D721Med (cell line): Measurements from ENCODE around the gene PGLYRP4.
"Not testable (repeated sequence)": the region's sequence is repeated elsewhere in the genome, so short reads cannot be mapped to it uniquely, and the experiment has no call there.

ENCODE experiments used
- DNase-seq: peaks from one replicate; pipeline ENCODE4 v3.0.0; 2011; ENCODE audit warnings: low spot score; ENCODE audit not compliant: insufficient read length
- FAIRE-seq: peaks from 2 replicates; lab custom pipeline; 2011; peaks lifted over from hg19 to GRCh38; lab: Jason Lieb, UNC
- CTCF ChIP-seq: IDR thresholded peaks from 2 replicates; pipeline ENCODE4 v1.5.1; 2012; ENCODE audit warnings: mild to moderate bottlenecking, control low read depth; ENCODE audit not compliant: insufficient read depth; ENCODE audit errors: missing control alignments

The PGLYRP4 gene

GRCh38 chr1:153337980-153338853, 10.4 kb downstream of the PGLYRP4 start:
- FAIRE-seq (no peak), DNase-seq (no peak)
- TF ChIP-seq CTCF, result no peak

- DNase-seq (no peak), FAIRE-seq (no peak)
- no peak for TF ChIP-seq CTCF
Observed at GRCh38 chr1:153336650-153337049, 12.0 kb downstream of the PGLYRP4 start.

GRCh38 chr1:153333902-153334301, 14.7 kb downstream of the PGLYRP4 start:
- no peak for FAIRE-seq
- no peak for DNase-seq
- TF ChIP-seq CTCF, result no peak

GRCh38 chr1:153324912-153325311, 23.7 kb downstream of the PGLYRP4 start:
- DNase-seq, result no peak
- FAIRE-seq, result no peak
- TF ChIP-seq CTCF, result no peak

- FAIRE-seq (no peak), DNase-seq (no peak)
- TF ChIP-seq CTCF, result no peak
Observed at GRCh38 chr1:153322568-153322967, 26.1 kb downstream of the PGLYRP4 start.

GRCh38 chr1:153318145-153318544, 30.5 kb downstream of the PGLYRP4 start:
- not testable (repeated sequence) for FAIRE-seq, DNase-seq

- not testable (repeated sequence) for FAIRE-seq, DNase-seq
Observed at GRCh38 chr1:153316013-153316412, 32.6 kb downstream of the PGLYRP4 start.

GRCh38 chr1:153314388-153314787, 34.3 kb downstream of the PGLYRP4 start:
- not testable (repeated sequence) for DNase-seq, FAIRE-seq

- no peak for TF ChIP-seq CTCF
- DNase-seq (no peak), FAIRE-seq (no peak)
Observed at GRCh38 chr1:153313288-153313687, 35.4 kb downstream of the PGLYRP4 start.
